Spleen (tissue), 7 donors: Measurements from ENCODE around the gene USP17L11.
"Not testable (repeated sequence)": the region's sequence is repeated elsewhere in the genome, so short reads cannot be mapped to it uniquely, and the experiment has no call there.

ENCODE experiments used
- CTCF ChIP-seq, 11 experiments: fragments of 200-600 bp in 7 of 11; fragments of 450-650 bp in 4 of 11; sonication (generic) in 4 of 11; IDR thresholded peaks in 8 of 11; conservative IDR thresholded peaks in 3 of 11; 1 replicate in 7 of 11; 2 replicates in 4 of 11; pipeline versions ENCODE4 v1.4.0 to v1.8.0; 2016 to 2021; ENCODE audit warnings: antibody characterized with exemption in 11 of 11, inconsistent platforms in 4 of 11, mild to moderate bottlenecking in 1 of 11
- POLR2A ChIP-seq, 3 donors: fragments of 450-650 bp; IDR thresholded peaks; one replicate each; pipeline ENCODE4 v1.5.1; 2017; ENCODE audit warnings: antibody characterized with exemption in 3 of 3, mild to moderate bottlenecking in 1 of 3
- POLR2AphosphoS5 ChIP-seq, 3 donors: sonication (generic); formaldehyde crosslinking; IDR thresholded peaks; one replicate each; pipeline ENCODE4 v1.5.1; 2017; ENCODE audit warnings: antibody characterized with exemption in 3 of 3
- donor health status: DM: no; HTN: no; CAD: no; lungs with moderate emphysema.
- donor health status: DM: no; HTN: no; CAD: no.
- donor health status: DM: no; HTN: no; CAD: no.

DNA sequence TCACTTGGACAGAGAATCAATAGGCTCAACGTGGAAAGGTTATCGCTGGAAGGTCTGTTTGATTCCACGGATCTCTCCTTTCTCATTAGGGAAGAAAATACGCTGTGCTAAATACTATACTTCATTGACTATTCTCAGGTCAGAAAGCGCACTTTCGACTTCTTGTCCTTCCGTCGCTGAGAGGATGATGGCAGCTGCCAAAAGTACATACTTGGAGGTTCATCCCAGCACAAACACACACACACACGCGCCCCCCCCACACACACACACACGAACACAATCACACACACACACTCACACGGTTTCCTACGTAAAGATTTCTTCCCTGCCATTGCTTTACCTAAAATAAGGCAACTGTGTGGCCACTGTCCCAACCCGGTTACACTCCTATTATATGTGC, 504 bp upstream of the USP17L11 start:
- TF ChIP-seq CTCF (IDR thresholded peaks at IDR 0.05 in 8 of 11, conservative IDR thresholded peaks at IDR 0.05 in 3 of 11); POLR2A (IDR thresholded peaks at IDR 0.05); POLR2AphosphoS5 (IDR thresholded peaks at IDR 0.05): not testable (repeated sequence)
